DMS153 (cell line): ENCODE measurements around the gene C11orf58.

Source experiments
- DNase-seq: peaks from one replicate; lab custom pipeline; 2025; lab: John Stamatoyannopoulos, UW

C11orf58 gene

DNA sequence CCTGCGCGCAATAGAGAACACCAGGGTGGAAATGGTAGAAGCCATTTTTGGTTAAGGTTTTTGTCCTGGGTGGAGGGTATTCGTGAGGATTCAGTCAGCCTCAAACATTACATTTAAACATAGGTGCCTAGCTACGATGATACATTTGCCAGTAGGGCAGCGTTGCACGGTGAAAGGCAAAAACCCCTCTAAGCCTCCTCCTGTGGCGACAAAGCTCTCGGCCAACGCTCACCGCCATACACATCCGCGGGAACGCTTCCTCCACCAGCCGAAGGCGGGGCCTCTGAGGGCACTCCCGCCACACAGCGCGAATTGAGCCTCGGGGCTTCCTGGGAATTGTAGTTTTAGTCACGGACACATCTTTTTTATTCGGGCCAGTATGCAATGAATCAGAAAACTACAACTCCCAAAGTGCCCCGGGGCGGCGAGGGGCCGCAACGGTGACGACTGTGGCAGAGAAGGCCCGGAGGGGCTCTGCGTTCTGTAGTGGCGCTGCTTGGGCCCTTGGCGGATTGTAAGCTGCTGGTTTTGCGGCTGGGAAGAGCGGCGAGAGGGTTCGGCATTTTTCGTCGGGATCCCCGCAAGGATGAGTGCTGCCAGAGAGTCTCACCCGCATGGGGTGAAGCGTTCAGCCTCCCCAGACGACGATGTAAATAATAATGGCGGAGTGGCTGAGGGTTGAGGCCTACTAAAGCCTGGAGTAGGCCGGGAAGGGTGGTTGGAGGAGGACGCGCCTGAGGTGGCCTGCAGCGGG is at the start of gene C11orf58:
Gene C11orf58 (plus strand): TSS at position 455 of the 754 bp plus-strand sequence. CDS start 132 bp downstream, at position 587.
- DNase-seq, result peak; percentile 97

DNA sequence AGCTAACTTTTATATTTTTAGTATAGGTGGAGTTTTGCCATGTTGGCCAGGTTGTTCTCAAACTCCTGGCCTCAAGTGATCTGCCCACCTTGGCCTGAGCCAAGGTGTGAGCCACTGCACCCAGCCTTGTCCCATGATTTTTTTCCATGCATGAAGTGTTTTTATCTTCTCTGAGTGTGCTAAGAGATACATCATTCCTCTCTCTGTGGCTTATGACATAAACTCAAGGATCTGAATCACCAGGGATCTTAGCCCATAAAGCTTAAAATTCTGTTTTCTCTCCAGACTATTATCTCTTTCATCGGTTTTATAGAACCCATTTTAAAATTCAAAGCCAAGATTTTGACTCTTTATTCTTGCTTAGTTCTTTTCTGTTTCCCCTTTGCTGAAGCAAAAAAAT is 48.4 kb upstream of the C11orf58 start:
- no peak for DNase-seq

- DNase-seq, result no peak
Measured at GRCh38 chr11:16703795-16704194, 34.7 kb upstream of the C11orf58 start.

DNA sequence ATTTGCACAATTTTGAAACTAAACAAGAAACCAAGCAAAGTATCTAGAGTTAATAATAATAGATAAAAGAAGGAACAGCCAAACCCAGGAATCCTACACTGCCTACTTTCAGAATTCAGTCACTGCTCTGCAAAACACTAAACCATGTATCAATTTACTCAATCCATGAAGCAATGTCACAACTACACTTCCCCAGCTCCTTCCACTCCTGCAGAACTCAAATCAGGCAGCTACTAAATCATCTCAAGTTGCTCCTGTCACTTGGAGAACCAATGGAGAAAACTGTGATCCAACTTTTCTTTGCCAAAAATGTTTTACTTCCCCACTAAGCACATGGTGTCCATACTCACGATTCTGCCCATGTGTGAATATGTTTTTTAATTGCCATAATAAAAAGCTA is 24.9 kb upstream of the C11orf58 start:
- no peak for DNase-seq

DNA sequence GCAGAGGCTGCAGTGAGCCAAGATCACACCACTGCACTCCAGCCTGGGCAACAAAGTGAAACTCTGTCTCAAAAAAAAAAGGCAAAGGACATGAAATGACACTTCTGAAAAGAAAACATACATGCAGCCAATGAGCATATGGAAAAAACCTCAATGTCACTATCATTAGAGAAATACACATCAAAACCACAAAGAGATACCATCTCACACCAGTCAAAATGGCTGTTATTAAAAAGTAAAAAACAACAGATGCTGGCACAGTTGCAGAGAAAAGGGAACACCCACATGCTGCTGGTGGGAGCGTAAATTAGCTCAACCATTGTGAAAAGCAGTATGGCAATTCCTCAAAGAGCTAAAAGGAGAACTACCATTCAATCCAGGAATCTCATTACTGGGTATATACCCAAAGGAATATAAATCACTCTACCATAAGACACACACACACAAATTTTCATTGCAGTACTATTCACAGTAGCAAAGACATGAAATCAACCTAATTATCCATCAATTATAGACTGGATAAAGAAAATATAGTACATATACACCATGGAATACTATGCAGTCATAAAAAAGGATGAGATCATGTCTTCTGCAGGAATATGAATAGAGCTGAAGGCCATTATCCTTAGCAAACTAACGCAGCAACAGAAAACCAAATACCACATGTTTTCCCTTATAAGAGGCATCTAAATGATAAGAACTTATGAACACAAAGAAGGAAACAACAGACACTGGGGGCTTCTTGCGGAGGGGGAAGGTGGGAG is 15.7 kb upstream of the C11orf58 start:
- DNase-seq, result no peak

- no peak for DNase-seq
Measured at GRCh38 chr11:16727806-16728205, 10.6 kb upstream of the C11orf58 start.

GRCh38 chr11:16737818-16738192 is 642 bp upstream of the C11orf58 start:
- DNase-seq, result no peak

GRCh38 chr11:16738947-16739815 is 734 bp downstream of the C11orf58 start:
- no peak for DNase-seq

DNA sequence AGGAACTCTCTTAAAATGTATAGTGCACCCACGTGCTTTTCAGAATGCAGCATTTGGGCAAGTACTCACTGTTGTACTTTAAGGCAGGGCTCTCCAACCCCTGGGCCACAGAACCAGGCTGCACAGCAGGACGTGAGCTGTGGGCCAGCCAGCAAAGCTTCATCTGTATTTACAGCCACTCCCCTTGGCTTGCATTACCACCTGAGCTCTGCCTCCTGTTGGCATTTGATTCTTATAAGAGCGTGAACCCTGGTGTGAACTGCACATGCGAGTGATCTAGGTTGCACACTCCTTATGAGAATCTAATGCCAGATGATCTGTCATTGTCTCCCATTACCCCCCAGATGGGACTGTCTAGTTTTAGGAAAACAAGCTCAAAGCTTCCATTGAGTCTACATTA is 3.0 kb downstream of the C11orf58 start:
- no peak for DNase-seq

DNA sequence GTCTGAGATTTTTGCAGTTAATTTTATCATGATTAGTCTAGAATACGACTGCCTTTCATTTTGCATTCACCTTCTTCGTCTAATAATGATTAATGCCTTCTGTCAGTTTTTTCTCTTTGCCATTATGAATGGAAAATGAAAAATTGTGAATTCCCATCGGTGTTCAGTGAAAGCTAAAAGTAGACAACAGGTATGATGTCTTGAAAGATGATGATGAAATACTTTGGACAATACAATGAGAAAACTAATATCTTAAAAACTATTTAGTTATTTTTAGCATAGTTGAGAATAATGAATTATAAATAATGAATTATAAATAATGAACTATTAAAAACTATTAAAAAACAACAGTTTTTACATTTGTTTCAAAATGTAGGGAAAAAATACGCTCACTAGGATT is 5.0 kb downstream of the C11orf58 start:
- no peak for DNase-seq

DNA sequence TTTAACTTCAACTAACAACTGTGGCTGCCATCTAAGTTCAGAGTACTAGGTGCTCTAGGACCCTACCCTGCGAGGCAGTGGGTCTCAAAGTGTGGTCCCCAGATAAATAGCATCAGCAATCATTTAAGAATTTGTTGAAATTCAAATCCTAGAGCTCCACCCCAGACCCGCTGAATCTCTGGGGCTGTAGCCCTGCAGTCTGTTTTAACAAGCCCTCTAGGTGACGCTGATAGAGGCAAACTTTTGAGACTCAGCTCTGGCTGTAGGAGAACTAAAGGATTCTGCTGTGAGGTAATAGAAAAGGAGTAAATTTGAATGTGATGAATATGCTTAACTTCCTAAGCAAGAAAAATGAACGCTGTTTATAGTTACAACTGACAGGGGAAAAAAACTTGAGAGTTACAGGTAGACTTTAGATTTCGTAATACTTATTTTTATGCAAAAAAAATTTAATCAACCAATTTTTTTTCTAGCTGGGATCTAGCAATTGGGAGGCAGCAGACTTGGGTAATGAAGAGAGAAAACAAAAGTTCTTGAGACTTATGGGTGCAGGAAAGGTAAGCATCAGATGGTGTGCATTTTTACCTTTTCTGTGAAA is 5.8 kb downstream of the C11orf58 start:
- no peak for DNase-seq

DNA sequence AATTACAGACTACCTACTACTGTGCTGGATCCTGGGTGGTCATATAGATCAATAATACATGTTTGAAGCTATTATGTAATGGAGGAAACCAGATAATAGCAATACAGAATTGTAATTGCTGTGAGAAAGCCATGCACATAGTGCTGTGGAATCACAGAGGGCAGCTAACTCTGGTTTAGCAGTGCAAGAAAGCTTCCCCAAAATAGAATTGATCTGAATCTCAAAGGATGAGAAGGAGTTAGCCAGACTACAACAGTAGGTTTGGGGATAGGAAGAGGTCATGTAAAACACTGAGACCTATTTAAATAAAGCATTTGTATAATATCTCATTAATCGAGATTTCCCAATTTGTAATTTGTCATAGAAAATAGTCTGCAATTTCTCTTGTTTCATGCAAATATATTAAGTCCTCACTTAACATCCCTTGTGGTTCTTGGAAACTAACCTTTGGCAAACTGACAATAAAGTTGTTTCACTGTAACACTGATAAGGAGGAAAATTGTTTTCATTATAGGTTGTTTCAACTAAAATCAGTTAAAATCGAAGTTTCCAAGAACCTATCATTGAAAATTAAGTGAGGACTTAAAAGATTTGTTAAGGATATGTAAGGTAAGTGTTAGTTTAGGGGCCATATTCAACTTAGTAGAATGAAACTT is 7.6 kb downstream of the C11orf58 start:
- DNase-seq, result no peak

GRCh38 chr11:16749092-16749491 is 10.6 kb downstream of the C11orf58 start:
- DNase-seq, result no peak

DNA sequence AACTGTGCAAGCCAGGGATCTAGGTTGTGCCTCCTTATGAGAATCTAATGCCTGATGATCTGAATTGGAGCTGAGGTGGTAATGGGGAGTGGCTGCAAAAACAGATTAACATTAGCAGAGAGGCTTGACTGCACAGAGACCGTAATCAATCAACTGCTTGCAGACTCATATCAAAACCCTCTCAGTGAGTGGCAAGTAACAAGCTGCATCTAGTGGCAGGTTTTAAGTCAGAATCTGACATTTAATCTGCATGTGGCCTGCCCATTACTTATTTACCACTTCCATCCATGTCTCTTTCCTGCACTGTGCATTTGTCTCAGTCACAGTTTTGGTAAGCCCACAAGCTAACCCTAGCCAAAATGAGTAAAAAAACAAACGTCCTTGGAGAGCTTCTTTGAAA is 11.2 kb downstream of the C11orf58 start:
- DNase-seq, result no peak

DNA sequence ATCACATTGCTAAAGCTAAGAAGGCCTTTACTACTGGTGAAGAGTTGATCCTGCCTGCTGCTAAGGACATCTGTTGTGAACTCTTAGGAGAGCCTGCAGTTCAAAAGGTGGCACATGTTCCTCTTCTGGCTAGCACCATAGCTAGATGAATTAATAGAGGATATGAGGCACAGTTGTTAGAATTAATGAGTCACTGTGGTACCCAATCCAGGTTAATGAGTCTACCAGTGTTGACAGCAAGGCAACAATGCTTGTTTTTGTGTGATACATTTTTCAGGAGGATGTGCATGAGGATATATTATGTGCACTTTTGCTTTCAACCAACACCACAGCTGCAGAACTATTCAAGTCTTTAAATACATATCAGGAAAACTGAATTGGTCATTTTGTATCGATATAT is 12.0 kb downstream of the C11orf58 start:
- DNase-seq, result no peak

DNA sequence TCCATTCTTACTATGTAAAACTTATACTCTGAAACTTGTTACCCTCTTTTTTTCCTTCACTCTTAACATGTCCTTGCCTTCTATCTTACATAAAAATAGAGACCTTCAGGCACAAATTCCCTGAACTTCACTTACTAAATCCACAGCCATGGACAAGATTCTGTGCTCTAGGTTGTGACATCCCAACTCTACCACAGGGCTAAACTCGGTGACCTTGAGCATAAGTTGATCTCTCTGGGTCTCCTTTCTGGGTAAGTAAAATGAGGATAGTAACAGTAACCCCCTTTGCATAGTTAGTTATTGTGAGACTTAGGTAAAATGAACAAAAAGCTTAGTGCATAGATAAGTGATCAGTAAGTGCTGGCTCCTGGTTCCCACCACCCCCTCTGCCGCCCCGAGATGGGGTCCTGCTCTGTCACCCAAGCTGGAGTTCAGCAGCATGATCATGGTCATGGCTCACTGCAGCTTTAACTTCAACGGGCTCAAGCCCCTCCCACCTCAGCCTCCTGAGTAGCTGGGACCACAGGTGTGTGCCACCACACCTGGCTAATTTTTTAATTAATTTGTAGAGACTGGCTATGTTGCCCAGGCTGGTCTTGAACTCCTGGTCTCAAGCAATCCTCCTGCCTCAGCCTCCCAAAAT is 20.1 kb downstream of the C11orf58 start:
- no peak for DNase-seq

DNA sequence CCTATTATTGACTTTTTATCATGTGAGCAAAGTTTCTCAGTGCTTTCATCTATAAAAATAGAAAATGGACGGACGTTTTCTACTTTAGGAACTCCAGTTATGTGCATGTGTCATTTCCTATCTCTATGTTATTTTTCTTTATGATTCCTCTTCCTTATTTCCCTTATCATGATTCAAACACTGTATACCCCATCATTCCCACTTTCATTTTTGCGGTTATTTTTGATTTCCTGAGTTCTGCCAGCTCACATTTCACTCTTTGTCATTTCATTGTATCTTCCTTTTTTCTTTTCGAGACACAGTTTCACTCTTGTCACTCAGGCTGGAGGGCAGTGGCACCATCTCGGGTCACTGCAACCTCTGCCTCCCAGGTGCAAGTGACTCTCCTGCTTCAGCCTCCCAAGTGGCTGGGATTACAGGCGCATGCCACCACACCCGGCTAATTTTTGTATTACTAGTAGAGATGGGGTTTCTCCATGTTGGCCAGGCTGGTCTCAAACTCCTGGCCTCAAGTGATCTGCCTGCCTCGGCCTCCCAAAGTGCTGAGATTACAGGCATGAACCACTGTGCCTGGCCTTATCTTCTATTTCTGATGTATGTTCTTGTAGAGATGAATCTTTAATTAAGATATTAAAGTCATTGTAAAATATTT is 21.5 kb downstream of the C11orf58 start:
- DNase-seq, result no peak

DNA sequence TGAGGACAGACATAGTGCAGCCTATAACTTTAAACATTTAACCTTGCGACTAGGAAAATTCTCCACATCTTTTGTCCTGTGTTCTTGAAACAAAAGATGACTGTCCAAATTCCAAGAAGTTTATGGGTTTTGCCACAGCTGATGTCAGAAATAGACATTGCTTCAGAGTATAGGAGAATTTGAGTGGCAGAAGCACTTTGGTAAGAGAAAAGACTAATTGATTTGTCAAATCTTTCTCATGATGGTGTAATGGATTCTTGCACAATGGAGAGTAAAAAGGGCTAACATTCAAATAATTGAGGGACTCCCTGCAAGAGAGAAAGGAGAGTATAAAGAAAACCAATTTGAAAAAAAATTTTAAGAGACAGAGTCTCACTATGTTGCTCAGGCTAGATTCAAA is 25.3 kb downstream of the C11orf58 start:
- no peak for DNase-seq

- DNase-seq, result no peak
Measured at GRCh38 chr11:16764888-16765287, 26.4 kb downstream of the C11orf58 start.

DNA sequence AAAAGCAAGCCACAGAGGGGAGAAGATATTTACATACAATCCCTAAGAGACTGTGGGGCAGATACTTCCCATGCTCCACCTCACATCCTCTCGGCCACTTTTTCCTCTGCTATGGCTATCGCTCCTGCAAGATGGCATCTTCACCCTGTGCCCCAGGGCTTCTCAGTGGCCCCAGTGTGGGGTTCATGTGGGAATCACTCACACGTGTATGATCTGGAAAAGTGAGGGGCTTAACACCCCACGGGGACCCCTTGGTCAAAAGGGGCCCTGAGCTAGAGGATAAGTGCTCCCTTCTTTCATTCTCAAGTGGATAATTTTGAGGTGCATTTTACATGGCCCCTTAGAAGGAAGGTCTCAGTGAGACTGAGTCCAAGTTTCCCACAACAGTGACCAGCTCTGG is 28.7 kb downstream of the C11orf58 start:
- DNase-seq, result no peak

DNA sequence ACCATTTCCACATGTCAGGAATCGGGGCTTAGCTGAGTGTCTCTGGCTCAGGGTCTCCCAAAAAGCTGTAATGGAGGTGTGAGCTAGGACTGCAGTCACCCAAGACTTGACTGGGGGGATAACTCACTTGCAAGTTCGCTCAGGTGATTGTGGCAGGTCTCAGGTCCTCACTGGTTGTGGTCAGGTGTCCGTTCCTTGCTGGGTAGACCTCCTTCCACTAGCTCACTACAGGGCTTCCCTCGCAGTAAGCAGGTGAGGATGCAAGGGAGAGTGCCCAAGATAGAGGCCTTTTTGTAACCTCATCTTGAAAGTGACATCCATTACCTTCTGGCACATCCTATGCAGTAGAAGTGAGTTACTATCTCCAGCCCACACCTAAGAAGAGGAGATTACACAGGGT is 29.5 kb downstream of the C11orf58 start:
- no peak for DNase-seq
